ENCODE data around the gene IRX5. TPM values are rescaled to one million over a fixed set of nuclear protein-coding genes. Genes with fewer than 3 reads are reported as not detected.

IRX5 gene
- polyA plus RNA-seq, 1 donor from 2014 or later, result 0.14 TPM

- Histone ChIP-seq H3K9ac (ENCODE audit: low read length) (no peak overlapping the region), H3K27me3 (ENCODE audit: insufficient read depth, low read depth, low read length) (peaks cover 76% of the 10 kb centered on the region), H4K20me1 (ENCODE audit: insufficient read depth) (no peaks in the 10 kb centered on the region), H3K4me2 (ENCODE audit: low read length) (no peak overlapping the region), H3K36me3 (ENCODE audit: insufficient read depth, low read length) (no peaks in the 10 kb centered on the region), H3K27ac (ENCODE audit: low read length) (no peak overlapping the region), H2AFZ (ENCODE audit: low read depth, low read length) (no peak overlapping the region), H3K9me2 (ENCODE audit: insufficient read depth, low read length) (no peaks in the 10 kb centered on the region), H3K79me2 (replicated peaks; ENCODE audit: insufficient read depth, low read length) (no peaks in the 10 kb centered on the region), H3F3A (ENCODE audit: insufficient read depth, low read length, poor library complexity, severe bottlenecking) (no peaks in the 10 kb centered on the region), H3K4me3 (ENCODE audit: low read length) (no peak overlapping the region), H3K9me3 (ENCODE audit: low read length) (no peaks in the 10 kb centered on the region)
- TF ChIP-seq EZH2 (IDR thresholded peaks at IDR 0.05; ENCODE audit: borderline replicate concordance, insufficient read depth, low read length, poor library complexity, severe bottlenecking) (no peak), MXI1 (conservative IDR thresholded peaks at IDR 0.05; ENCODE audit: poor library complexity, severe bottlenecking) (no peak), EP300 (conservative IDR thresholded peaks at IDR 0.05; ENCODE audit: poor library complexity, severe bottlenecking) (no peak), TAF1 (IDR thresholded peaks at IDR 0.05; ENCODE audit: low read depth) (no peak), SMC3 (conservative IDR thresholded peaks at IDR 0.05; ENCODE audit: poor library complexity) (no peak), POLR2AphosphoS5 (IDR thresholded peaks at IDR 0.05) (no peak), REST (IDR thresholded peaks at IDR 0.05; ENCODE audit: borderline replicate concordance) (no peak), RAD21 (conservative IDR thresholded peaks at IDR 0.05) (no peak)
- TF ChIP-seq, protein P1, sequence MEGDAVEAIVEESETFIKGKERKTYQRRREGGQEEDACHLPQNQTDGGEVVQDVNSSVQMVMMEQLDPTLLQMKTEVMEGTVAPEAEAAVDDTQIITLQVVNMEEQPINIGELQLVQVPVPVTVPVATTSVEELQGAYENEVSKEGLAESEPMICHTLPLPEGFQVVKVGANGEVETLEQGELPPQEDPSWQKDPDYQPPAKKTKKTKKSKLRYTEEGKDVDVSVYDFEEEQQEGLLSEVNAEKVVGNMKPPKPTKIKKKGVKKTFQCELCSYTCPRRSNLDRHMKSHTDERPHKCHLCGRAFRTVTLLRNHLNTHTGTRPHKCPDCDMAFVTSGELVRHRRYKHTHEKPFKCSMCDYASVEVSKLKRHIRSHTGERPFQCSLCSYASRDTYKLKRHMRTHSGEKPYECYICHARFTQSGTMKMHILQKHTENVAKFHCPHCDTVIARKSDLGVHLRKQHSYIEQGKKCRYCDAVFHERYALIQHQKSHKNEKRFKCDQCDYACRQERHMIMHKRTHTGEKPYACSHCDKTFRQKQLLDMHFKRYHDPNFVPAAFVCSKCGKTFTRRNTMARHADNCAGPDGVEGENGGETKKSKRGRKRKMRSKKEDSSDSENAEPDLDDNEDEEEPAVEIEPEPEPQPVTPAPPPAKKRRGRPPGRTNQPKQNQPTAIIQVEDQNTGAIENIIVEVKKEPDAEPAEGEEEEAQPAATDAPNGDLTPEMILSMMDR (IDR thresholded peaks at IDR 0.05; ENCODE audit: poor library complexity, severe bottlenecking), result no peak
These were observed 6.7 kb upstream of the IRX5 start for GRCh38 chr16:54923988-54924387.

DNA sequence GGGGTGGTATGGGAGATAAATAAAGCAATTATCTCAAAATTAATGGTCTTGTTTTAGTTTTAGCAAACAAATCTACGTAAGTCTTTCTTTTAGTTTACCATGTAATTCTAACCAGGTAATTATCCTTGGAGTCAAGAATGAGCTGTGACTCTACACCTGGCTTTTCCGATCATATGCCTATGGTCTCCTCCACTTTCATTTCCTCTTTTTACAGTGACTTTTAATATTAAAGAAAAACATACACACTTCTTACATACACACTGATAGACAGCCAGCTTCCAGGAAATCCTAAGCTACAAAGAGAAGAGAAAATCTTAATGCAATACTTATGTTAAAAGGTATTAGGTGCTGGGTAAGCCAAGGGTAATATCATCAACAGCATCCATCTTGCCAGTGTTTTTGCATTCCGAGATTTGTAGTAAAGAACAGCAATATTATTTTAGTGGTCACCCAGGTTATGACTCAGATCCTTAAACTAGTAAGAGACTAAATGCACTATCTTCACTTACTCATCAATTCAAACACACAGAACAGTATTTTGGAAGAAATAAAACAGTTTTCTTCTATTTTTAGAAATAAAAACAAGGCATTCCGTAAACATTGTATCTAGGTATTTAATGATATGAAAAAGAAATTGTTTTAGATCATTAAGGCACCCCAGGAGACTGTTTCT lies 4.4 kb upstream of the IRX5 start:
- no peak overlapping the region for H3K9ac ChIP-seq (ENCODE audit: low read length)
- no peaks in the 10 kb centered on the region for H3K9me2 ChIP-seq (ENCODE audit: insufficient read depth, low read length)
- TF ChIP-seq EZH2 (IDR thresholded peaks at IDR 0.05; ENCODE audit: borderline replicate concordance, insufficient read depth, low read length, poor library complexity, severe bottlenecking) (no peak), EP300 (conservative IDR thresholded peaks at IDR 0.05; ENCODE audit: poor library complexity, severe bottlenecking) (no peak), POLR2AphosphoS5 (IDR thresholded peaks at IDR 0.05) (no peak), RAD21 (conservative IDR thresholded peaks at IDR 0.05) (no peak), REST (IDR thresholded peaks at IDR 0.05; ENCODE audit: borderline replicate concordance) (no peak), SMC3 (conservative IDR thresholded peaks at IDR 0.05; ENCODE audit: poor library complexity) (no peak), MXI1 (conservative IDR thresholded peaks at IDR 0.05; ENCODE audit: poor library complexity, severe bottlenecking) (no peak), TAF1 (IDR thresholded peaks at IDR 0.05; ENCODE audit: low read depth) (no peak)
- TF ChIP-seq, protein P1 (IDR thresholded peaks at IDR 0.05; ENCODE audit: poor library complexity, severe bottlenecking), result no peak
- H4K20me1 ChIP-seq (ENCODE audit: insufficient read depth), result no peaks in the 10 kb centered on the region
- no peak overlapping the region for H3K4me2 ChIP-seq (ENCODE audit: low read length)
- H3K27me3 ChIP-seq (ENCODE audit: insufficient read depth, low read depth, low read length), result peaks cover 87% of the 10 kb centered on the region
- H2AFZ ChIP-seq (ENCODE audit: low read depth, low read length), result no peak overlapping the region
- no peaks in the 10 kb centered on the region for H3K79me2 ChIP-seq (replicated peaks; ENCODE audit: insufficient read depth, low read length)
- H3F3A ChIP-seq (ENCODE audit: insufficient read depth, low read length, poor library complexity, severe bottlenecking), result no peaks in the 10 kb centered on the region
- H3K36me3 ChIP-seq (ENCODE audit: insufficient read depth, low read length), result no peaks in the 10 kb centered on the region
- H3K4me3 ChIP-seq (ENCODE audit: low read length), result no peak overlapping the region
- H3K27ac ChIP-seq (ENCODE audit: low read length), result no peak overlapping the region
- H3K9me3 ChIP-seq (ENCODE audit: low read length), result no peaks in the 10 kb centered on the region

Measured in neural cell (in vitro differentiated cells).